HG03108 (cell line): ENCODE data around the gene PXYLP1.
"Not testable (repeated sequence)": the region's sequence is repeated elsewhere in the genome, so short reads cannot be mapped to it uniquely, and the experiment has no call there.

Experiments
- ATAC-seq: cut with Tn5 transposase; IDR thresholded peaks from one replicate; pipeline ENCODE4 v1.9.1; 2021; ENCODE audit warnings: moderate library complexity; ENCODE audit not compliant: unreplicated experiment

PXYLP1 gene, protein sequence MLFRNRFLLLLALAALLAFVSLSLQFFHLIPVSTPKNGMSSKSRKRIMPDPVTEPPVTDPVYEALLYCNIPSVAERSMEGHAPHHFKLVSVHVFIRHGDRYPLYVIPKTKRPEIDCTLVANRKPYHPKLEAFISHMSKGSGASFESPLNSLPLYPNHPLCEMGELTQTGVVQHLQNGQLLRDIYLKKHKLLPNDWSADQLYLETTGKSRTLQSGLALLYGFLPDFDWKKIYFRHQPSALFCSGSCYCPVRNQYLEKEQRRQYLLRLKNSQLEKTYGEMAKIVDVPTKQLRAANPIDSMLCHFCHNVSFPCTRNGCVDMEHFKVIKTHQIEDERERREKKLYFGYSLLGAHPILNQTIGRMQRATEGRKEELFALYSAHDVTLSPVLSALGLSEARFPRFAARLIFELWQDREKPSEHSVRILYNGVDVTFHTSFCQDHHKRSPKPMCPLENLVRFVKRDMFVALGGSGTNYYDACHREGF

DNA sequence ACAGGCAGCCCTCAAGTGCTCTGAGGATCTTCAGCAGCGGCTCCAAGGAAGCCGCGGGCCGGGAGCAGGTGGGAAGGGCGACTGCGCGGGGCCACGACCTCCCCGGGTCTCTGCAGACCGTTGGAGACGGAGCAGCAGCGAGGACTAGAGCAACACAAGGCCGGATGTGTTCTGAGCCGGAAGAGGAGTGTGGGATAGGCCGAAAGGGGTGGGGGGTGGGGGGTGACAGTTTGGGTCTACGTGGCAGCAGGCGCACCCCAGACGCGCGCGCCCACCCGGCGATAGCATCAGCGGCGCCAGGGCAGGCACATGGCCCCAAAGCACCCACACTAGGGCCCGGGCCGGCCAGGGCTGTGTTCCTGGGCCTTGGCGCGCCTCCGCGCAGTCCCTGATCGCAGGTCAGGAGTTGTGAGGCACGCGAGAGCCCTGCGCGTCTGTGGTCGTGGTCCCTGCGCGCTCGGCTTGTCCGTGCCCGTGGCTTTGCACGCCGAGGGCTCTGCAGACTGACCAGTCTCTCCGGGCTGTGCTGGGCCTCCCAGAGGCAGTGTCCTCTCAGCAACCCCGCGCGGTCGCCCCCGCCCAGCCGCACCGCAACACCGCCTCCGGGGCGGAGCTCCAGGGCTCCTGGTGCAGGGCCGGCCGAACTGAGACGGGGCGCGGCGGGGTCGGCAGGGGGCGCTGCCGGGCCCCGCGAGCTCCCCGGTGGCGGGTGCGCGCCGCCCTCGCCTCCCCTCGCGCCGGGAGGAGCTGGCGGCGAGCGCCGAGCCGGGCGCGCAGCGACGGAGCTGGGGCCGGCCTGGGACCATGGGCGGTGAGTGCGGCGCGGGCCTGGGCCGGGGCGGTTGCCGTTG lies at the start of gene PXYLP1:
PXYLP1 (plus strand) TSS at position 725 of the 851 bp plus-strand sequence. CDS start 28,351 bp downstream, outside the sequence.
- peak; percentile 97 for ATAC-seq

DNA sequence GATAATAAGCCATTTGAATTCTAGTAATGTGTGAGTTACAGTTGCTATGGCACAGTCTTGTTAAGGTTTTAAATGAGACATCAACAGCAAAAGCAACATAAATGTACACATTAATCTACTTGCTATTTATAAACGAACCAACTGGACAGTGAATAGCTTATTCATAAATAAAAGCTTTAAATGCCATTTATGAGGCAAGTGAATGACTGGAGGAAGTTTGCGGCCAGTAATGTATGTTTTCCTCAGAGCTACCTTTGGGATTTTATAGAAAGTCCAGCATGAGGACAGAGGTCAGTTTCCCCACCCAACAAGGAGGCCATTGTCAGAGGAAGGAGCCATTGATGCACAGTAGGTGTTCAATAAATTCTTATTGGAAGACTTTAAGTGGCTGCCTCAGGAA lies 48.0 kb upstream of the PXYLP1 start:
- no peak for ATAC-seq

DNA sequence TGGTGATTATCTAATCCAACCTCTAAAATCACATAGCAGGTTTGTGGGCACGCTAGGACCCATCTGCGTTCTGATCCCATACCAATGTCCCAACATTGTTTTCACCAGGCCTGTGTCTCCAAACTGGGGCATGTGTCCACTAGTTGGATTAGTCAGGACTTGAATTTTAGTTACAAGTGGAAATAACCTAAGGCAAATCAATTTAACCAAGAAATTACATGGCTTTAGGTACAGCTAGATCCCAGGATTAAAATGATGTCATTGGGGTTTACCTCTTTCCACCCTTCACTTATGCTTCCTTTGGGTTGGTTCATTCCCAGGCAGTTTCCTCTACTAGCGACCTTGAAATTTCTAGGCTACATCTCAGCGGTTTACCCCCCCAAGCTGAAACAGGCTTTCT lies 47.2 kb upstream of the PXYLP1 start:
- ATAC-seq = no peak

DNA sequence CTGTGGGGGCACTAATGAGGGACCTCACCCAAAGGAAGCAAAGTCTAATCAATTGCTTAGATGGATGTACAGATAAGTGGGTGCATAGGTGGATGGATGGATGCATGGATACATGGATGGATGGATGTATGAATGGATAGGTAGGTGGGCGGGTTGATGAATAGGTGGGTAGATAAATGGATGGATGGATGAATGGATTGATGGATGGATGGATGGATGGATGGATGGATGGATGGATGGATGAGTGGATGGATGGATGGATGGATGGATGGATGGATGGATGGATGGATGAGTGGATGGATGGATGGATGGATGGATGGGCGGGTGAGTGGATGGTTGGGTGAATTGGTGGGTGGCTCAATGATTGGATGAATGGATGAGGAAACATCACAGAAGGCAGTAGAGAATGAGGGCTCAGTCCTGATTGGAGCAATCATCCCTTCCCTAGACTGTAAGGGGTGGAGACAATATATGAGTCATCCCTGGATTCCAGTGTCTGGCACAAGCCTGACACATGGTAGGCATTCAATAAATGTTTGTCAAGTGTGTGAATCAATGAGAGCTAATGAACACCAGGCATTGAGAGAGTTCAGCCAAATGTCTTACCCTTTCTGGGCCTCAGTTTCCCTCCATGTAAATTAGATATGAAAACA lies 40.4 kb upstream of the PXYLP1 start:
- no peak for ATAC-seq

DNA sequence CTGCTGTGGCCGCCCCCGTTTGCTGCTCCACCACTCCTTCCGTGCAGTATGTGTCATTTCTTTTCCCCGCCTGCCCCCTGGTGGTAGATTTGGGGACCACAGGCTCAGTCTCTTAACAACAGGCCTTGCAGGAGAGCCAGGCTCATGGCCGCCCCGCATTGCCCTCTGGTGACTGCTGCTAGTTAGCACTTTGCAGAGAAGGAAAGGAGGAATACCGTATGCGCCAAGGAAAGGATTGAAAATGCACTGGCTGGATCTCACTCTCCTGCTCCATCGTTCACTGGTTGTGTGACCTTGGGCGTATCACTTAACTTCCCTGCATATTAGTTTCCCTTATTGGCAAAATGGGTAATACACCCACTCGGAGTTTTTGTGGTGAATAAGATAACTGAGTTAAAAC lies 39.3 kb upstream of the PXYLP1 start:
- peak; percentile 99 for ATAC-seq

DNA sequence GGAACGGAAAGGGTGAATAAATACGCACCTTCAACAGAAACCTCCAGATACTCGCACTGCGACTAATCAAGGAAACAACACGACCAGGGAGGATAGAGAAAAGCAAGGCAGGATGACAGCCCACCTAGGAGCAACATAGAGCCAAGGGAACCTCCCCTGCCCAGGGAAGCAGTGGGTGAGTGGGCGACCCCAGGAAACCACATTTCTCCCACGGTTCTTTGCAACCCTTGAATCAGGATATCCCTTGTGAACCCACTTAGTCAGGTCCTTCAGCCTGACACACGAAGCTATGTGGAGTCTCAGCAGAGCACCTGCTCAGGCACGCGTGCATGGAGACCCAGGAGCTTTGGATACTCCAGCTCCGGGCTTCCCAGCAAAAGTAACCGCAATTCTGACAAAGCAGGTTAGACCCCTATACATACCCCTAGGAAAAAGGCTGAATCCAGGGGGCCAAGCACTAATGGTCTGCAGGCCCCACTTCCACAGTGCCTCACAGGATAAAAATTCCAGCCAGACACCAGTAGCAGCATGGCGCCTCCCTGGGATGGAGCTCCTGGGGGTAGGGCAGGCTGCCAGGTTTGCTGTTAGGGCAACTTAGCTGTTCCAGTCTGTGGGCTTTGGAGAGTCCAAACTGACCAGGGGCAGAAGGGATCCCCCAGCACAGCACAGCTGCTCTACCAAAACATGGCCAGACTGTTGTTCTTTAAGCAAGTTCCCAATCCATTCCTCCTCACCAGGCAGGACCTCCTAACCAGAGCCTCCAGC lies 38.4 kb upstream of the PXYLP1 start:
- ATAC-seq = no peak

DNA sequence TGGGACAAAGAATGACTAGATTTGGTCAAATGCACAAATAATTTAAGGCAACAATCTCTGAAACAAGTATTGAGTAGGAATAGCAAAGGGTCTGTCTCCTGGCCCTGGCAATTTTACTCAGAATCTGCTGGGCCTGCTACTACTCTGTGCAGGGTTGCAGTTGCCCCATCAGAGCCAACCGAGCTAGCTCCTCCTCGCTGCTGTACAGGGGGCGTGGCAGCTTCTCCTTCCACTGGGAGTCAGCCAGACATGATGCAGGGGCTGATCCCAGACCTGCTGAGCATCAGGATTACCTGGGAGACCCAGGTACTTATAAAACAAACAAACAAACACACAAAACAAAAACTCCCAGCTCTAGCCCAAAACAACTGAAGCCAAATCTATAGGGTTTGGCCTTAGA lies 30.5 kb upstream of the PXYLP1 start:
- ATAC-seq = no peak

DNA sequence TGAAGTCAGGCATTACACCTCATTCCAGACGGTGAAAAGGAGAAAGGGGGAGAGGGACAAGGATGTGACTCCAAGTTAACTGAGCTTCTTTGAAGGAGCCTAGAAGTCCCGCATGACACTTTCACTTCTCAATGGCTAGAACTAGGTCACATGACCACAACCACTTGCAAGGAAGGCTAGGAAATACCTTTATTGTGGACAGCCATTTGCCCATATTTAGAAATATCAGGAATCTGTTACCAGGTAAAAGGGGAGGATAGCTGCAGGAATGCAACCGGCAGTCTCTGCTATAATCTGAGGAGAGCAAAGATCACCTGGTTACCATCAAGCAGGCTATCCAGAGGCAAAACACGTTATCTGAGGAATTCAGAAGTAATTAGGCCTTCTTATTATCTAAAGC lies 28.9 kb upstream of the PXYLP1 start:
- ATAC-seq = no peak

DNA sequence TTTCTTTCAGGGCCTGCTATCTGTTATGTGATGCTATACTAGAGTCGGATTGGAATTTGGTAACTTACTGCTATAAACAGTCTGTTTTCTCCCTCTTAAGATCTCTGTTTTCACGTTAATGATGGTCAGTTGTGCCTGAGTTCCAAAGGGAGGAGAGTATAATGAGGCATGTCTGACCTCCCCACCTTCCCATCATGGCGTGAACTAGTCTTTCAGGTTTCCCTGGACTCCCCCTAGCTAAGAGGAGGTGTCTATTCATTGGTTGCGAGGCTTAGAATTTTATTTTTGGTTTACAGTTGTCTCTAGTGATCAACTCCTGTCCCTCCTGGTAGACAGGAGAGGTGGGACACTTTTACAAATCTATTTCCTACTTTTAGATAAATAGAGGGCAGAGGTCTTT lies 27.8 kb upstream of the PXYLP1 start:
- no peak for ATAC-seq

DNA sequence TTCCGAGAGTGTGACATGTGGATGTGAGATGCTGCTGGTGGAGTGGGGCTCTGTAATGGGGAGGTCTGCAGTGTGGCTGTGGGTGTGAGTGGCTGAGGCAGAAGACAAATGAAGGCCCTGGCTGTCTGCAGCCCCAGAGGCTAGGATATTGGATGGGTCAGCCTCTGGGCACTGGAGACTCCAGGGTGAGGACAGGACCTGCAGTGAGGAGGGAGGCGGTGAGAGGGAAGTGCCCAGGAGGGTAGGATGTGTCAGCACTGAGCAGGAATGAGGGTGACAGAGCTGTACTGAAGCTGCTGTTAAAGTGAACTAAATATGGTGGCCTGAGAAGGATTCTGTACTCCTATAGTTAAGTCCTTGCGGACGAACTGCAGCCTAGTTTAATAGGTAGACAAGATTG lies 27.3 kb upstream of the PXYLP1 start:
- no peak for ATAC-seq

DNA sequence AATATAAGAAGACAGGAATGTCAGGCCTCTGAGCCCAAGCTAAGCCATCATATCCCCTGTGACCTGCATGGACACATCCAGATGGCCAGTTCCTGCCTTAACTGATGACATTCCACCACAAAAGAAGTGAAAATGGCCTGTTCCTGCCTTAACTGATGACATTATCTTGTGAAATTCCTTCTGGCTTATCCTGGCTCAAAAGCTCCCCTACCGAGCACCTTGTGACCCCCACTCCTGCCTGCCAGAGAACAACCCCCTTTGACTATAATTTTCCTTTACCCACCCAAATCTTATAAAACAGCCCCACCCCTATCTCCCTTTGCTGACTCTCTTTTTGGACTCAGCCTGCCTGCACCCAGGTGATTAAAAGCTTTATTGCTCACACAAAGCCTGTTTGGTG lies 20.3 kb upstream of the PXYLP1 start:
- ATAC-seq = not testable (repeated sequence)

DNA sequence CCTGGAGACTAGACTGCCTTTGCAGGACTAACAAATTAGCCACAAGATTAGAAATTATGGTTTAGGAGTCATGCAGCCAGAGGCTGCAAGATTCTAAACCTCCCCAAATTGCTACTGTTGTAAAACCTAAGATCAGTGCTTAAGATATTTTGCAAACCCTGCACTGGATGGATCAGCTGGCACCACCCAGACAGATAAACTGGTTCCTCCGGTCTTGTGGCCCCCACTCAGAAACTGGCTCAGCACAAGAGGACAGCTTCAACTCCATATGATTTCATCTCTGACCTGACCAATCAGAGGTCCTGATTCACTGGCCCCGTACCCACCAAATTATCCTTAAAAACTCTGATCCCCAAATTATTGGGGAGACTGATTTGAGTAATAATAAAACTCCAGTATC lies 19.5 kb upstream of the PXYLP1 start:
- ATAC-seq = no peak

DNA sequence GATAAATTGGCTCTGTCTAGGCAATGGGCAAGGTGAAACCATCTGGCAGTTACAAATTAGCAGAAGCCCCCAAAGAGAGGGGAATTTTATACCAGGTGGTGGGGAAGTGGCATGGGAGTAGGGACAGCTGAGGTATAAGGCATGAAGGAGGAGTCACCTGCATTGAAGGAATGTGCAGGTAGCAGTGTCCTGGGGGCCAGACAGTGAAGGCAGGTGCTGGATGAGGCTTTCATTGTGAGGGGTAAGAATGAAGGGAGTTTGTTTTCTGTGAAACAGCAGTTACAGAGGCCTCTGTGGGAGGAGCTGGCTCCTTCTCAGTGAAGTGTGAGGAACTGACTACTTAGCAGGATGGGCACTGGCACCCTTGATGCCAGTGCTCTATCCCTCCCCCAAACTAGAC lies 19.1 kb upstream of the PXYLP1 start:
- no peak for ATAC-seq

DNA sequence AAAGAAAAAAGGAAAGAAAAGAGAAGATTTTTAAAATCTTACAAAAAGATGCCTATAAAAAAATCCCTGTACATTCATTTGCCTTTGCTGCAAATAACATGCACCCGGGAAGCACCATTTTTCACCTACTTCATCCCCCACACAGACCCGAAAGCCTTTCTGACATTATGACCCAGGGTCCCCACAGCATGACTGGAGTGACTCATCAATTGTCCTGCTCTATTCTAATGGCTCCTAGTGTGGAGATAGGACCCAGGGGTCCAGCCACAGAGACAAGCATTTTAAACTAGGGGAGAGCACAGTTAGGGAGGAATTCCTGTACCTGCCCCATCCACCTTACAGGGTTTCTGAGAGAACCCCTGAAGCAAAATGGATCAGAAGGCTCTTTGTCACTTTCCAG lies 14.7 kb upstream of the PXYLP1 start:
- ATAC-seq = no peak

DNA sequence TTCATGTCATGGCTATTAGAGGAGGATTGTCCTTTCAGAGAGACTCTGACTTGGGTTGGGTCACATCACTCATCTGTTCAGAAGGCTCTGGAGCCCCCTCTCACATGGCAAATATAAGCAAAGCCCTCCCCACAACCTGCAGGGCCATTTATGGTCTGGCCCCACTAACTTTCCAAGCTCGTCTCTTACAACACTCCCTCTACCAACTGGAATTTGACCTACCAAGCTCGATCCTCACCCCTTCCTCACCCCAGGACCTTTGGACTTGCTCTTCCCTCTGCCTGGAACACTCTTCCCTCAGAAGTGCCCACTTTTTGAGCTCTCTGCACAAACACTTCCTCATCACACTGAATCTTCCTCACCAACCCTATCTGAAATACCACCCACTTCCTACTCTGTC lies 14.2 kb upstream of the PXYLP1 start:
- no peak for ATAC-seq

DNA sequence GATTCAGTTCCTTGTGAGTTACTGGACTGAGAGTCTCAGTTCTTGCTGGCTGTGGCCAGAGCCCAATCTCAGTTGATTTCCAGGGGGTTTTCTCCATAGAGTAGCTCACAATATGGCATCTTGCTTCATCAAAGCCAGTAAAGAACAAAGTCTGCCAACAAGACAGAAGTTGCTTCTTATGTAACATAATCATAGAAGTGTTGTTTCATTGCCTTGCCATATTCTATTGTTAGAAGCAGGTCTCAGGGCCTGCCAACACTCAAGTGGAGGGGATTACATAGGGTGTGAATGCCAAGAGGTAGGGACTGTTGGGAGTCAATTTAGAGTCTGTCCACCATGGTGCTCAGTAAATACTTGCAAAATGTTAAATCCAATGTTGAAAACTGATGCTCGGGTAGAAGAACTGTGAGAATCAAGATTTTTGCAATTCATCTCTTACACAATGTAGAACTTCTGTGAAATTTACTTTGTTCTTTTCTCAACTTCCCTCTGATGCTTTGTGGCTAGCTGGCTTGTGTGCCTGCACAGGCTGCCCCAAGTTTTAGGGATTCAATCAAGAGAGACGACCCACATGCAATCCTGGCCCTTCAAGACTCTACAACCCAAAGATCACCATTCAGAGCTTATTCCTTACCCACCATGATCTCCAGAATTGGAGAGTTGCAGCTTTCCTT lies 13.3 kb upstream of the PXYLP1 start:
- ATAC-seq = no peak

DNA sequence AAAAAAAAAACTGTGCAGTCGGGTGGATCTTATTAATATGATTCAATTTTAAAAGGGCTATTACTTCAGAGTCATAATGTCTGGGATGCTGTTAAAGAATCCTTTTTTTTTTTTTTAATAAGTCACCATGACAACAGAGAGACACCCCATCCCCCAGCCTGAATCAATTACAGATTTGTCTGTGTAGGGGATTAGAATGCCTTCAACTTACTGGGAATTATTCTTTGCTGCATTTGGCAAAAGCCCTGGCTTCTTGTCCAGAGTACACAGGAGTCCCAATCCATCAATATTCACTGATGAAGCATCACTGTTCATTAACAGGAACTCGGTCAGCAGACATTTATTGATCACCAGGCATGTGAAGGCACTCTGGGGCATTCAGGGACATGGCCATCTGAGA lies 12.7 kb upstream of the PXYLP1 start:
- no peak for ATAC-seq

DNA sequence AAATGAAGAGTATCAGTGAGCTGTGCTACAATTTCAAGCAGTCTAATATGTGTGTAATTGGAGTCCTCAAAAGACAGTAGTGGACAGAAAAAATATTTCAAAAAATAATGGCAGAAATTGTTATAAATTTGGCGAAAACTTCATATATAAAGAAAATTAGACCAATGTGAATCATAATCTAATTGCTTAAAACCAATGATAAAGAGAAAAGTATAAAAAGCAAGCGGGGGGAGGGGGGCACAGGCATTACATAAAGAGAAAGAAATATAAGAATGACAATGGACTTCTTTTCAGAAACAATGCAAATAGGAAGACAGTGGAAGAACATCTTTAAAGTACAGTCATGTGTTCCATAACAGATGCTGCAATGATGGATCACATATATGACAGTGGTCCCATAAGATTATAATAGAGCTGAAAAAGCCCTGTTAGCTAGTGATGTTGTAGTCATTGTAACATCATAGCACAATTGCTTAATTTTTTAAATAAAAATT lies 7.9 kb upstream of the PXYLP1 start:
- no peak for ATAC-seq

DNA sequence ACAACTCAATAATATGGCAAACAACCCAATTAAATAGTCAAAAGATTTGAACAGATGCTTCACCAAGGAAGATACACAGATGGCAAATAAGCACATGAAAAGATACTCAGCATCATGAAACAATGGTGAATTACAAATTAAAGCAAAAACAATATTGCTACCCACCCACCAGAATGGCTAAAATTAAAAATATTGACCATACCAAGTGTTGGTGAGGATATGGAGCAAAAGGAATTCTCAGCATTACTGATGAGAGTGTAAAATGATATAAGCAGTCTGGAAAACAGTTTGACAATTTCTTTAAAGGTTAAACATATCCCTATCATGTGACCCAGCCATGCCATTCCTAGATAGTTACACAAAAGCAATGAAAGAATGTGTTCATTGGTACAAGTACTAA lies 5.7 kb upstream of the PXYLP1 start:
- no peak for ATAC-seq

DNA sequence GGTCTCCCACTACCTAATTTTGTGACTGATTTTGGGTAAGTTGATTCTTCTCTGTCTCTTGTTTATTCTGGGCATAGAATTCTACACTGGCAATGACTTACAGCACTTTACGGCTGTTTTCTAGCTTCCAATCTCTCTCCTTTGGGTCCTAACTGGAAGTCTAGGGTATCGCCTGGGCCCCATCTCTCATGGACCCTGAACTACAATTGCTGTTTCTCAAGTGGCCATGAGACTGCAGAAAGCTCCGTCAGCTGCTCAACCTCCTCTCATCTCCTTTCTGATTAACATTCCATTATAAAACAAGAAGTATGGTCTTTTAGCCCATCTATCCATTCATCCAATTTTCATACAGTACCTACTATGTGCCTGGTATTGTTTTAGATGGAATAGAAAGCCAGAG lies 4.4 kb upstream of the PXYLP1 start:
- ATAC-seq = no peak
